Testis (tissue), 2 donors: ENCODE results near the gene UFSP2.

ENCODE experiments used
- CTCF ChIP-seq, 3 experiments: fragments of 450-650 bp in 2 of 3; fragments of 200-600 bp in 1 of 3; sonication (generic) in 1 of 3; IDR thresholded peaks; one replicate each; pipeline ENCODE4 v1.5.1; 2016 to 2019; ENCODE audit warnings: antibody characterized with exemption in 3 of 3, mild to moderate bottlenecking in 2 of 3, moderate library complexity in 1 of 3
- POLR2A ChIP-seq: fragments of 450-650 bp; IDR thresholded peaks from one replicate; pipeline ENCODE4 v1.6.1; 2017; ENCODE audit warnings: antibody characterized with exemption, mild to moderate bottlenecking, moderate library complexity

GRCh38 chr4:185404031-185404430, 21.7 kb downstream of the UFSP2 start:
- no peak for TF ChIP-seq CTCF (IDR thresholded peaks at IDR 0.05)
- TF ChIP-seq POLR2A, result no peak
